Vagina (tissue), 2 donors: ENCODE results near the gene VPS50.

ENCODE experiments used
- CTCF ChIP-seq, 3 experiments: fragments of 450-650 bp in 2 of 3; fragments of 200-600 bp in 1 of 3; sonication (generic) in 1 of 3; IDR thresholded peaks; one replicate each; pipeline ENCODE4 v1.5.1; 2017 to 2019; ENCODE audit warnings: antibody characterized with exemption in 3 of 3, mild to moderate bottlenecking in 2 of 3, moderate library complexity in 2 of 3
- POLR2A ChIP-seq, 2 donors: fragments of 450-650 bp; IDR thresholded peaks; one replicate each; pipeline ENCODE4 v1.6.1; 2017; ENCODE audit warnings: antibody characterized with exemption in 2 of 2, mild to moderate bottlenecking in 2 of 2, moderate library complexity in 2 of 2
- POLR2AphosphoS5 ChIP-seq, 2 donors: sonication (generic); formaldehyde crosslinking; IDR thresholded peaks; one replicate each; pipeline ENCODE4 v1.9.0; 2017; ENCODE audit warnings: antibody characterized with exemption in 2 of 2, mild to moderate bottlenecking in 2 of 2, low read depth in 1 of 2; ENCODE audit not compliant: insufficient read depth in 1 of 2

- no peak for TF ChIP-seq CTCF (IDR thresholded peaks at IDR 0.05)
- TF ChIP-seq POLR2AphosphoS5 (IDR thresholded peaks at IDR 0.05; ENCODE audit: insufficient read depth in 1 of 2, low read depth in 1 of 2) = no peak
- no peak for TF ChIP-seq POLR2A (IDR thresholded peaks at IDR 0.05)
Measured at GRCh38 chr7:93218997-93219827, 13.0 kb upstream of the VPS50 start.
